Ishikawa (cell line): Measurements from ENCODE around the gene EDN2.

Source experiments
- CEBPB ChIP-seq: IDR thresholded peaks from 2 replicates; pipeline ENCODE4 v1.6.1; 2012
- CREB1 ChIP-seq: IDR thresholded peaks from 2 replicates; pipeline ENCODE4 v1.6.1; 2012; ENCODE audit warnings: low read depth
- EGR1 ChIP-seq: IDR thresholded peaks from 2 replicates; pipeline ENCODE4 v1.6.1; 2012
- EP300 ChIP-seq: IDR thresholded peaks from 2 replicates; pipeline ENCODE4 v1.6.1; 2012; ENCODE audit warnings: borderline replicate concordance
- FOXM1 ChIP-seq: IDR thresholded peaks from 2 replicates; pipeline ENCODE4 v1.6.1; 2012; ENCODE audit warnings: low read depth, borderline replicate concordance
- MAX ChIP-seq: IDR thresholded peaks from 2 replicates; pipeline ENCODE4 v1.6.1; 2012
- NFIC ChIP-seq: IDR thresholded peaks from 2 replicates; pipeline ENCODE4 v1.6.1; 2012
- RAD21 ChIP-seq: IDR thresholded peaks from 2 replicates; pipeline ENCODE4 v1.6.1; 2012; ENCODE audit warnings: low read depth
- REST ChIP-seq: IDR thresholded peaks from 2 replicates; pipeline ENCODE4 v1.6.1; 2012; ENCODE audit warnings: low read depth, mild to moderate bottlenecking
- TAF1 ChIP-seq: IDR thresholded peaks from 2 replicates; pipeline ENCODE4 v1.6.1; 2012; ENCODE audit warnings: low read depth, mild to moderate bottlenecking
- TCF12 ChIP-seq: IDR thresholded peaks from 2 replicates; pipeline ENCODE4 v1.6.1; 2012; ENCODE audit warnings: low read depth
- TEAD4 ChIP-seq: IDR thresholded peaks from 2 replicates; pipeline ENCODE4 v1.6.1; 2012
- YY1 ChIP-seq: IDR thresholded peaks from 2 replicates; pipeline ENCODE4 v1.6.1; 2012; ENCODE audit warnings: low read depth
- ZBTB7A ChIP-seq: IDR thresholded peaks from 2 replicates; pipeline ENCODE4 v1.6.1; 2012; ENCODE audit warnings: low read depth
- TF ChIP-seq, protein P1 (sequence below): IDR thresholded peaks from 2 replicates; pipeline ENCODE4 v1.6.1; 2012

The EDN2 gene

GRCh38 chr1:41433501-41433900, 51.0 kb downstream of the EDN2 start:
- TF ChIP-seq CREB1 = no peak
- TF ChIP-seq MAX = no peak
- TF ChIP-seq TCF12 = no peak
- no peak for TF ChIP-seq NFIC
- no peak for TF ChIP-seq ZBTB7A
- TF ChIP-seq EP300 = no peak
- no peak for TF ChIP-seq FOXM1
- no peak for TF ChIP-seq TEAD4
- no peak for TF ChIP-seq EGR1
- TF ChIP-seq YY1 = no peak

GRCh38 chr1:41432481-41433280, 51.8 kb downstream of the EDN2 start:
- TF ChIP-seq, protein P1, sequence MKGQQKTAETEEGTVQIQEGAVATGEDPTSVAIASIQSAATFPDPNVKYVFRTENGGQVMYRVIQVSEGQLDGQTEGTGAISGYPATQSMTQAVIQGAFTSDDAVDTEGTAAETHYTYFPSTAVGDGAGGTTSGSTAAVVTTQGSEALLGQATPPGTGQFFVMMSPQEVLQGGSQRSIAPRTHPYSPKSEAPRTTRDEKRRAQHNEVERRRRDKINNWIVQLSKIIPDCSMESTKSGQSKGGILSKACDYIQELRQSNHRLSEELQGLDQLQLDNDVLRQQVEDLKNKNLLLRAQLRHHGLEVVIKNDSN = peak; percentile 23; the same call in 1 of the 2 replicates
- TF ChIP-seq EGR1 (no peak), CREB1 (no peak), RAD21 (peak; percentile 96), ZBTB7A (no peak; the same call in 1 of the 2 replicates), TAF1 (no peak), MAX (peak; percentile 11; the same call in 1 of the 2 replicates), CEBPB (no peak), NFIC (peak; percentile 93), FOXM1 (no peak), REST (no peak), YY1 (peak; percentile 27; the same call in 1 of the 2 replicates), TCF12 (0 out of 2 replicates have a peak, but pooled peaks have one; percentile 38), EP300 (peak; percentile 72), TEAD4 (peak; percentile 47)

GRCh38 chr1:41431490-41432350, 52.8 kb downstream of the EDN2 start:
- no peak for TF ChIP-seq RAD21
- no peak for TF ChIP-seq TAF1

DNA sequence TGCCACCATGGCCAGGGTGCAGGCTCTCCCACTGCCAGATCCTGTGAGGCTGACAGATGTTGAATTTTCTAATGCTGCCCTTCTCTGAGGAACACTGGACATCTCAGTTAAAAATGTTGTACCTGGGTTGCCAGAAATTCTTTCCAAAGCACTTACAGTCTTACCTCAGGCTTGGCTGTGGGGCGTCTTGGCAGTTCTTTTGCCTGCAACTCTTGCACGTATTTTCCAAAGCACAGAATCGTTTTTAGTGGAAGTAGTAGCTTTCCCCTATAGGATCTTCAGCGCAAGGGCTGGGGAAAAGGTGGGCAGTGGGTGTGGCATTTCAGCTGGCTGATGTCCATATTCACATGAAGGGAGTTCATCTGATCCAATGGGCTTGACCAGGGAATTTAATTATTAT, 53.9 kb downstream of the EDN2 start:
- no peak for TF ChIP-seq TAF1
- TF ChIP-seq RAD21 = no peak
- no peak for TF ChIP-seq FOXM1
- no peak for TF ChIP-seq ZBTB7A
- no peak for TF ChIP-seq REST
- TF ChIP-seq NFIC = no peak
- no peak for TF ChIP-seq MAX
- no peak for TF ChIP-seq EGR1
- no peak for TF ChIP-seq YY1
- TF ChIP-seq, protein P1 = no peak
- no peak for TF ChIP-seq CREB1
- TF ChIP-seq TCF12 = no peak

GRCh38 chr1:41430069-41430468, 54.4 kb downstream of the EDN2 start:
- no peak for TF ChIP-seq TAF1
- no peak for TF ChIP-seq NFIC
- TF ChIP-seq EP300 = no peak
- TF ChIP-seq CREB1 = no peak
- no peak for TF ChIP-seq RAD21
- no peak for TF ChIP-seq YY1
- no peak for TF ChIP-seq MAX
- TF ChIP-seq TEAD4 = no peak
- no peak for TF ChIP-seq TCF12
- TF ChIP-seq EGR1 = no peak
